Ureter (tissue), 1 donor: Measurements from ENCODE around the gene TNS3. TPM values are rescaled to one million over a fixed set of nuclear protein-coding genes. Genes with fewer than 3 reads are reported as not detected.

Source experiments
- DNase-seq: peaks from one replicate; pipeline ENCODE4 v3.0.0-alpha.2; 2020; ENCODE audit warnings: low spot score
- total RNA-seq: library from RNA; stranded (reverse); gene quantifications from one replicate; pipeline ENCODE4 v1.2.4, GENCODE V29; 2023
- donor health status: DM: yes; HTN: yes; CAD: no.

Gene TNS3
- total RNA-seq, 1 donor from 2014 or later, result 48.7 TPM

- DNase-seq, result no peak
Measured at GRCh38 chr7:47329320-47329926, 252.5 kb downstream of the TNS3 start.

DNA sequence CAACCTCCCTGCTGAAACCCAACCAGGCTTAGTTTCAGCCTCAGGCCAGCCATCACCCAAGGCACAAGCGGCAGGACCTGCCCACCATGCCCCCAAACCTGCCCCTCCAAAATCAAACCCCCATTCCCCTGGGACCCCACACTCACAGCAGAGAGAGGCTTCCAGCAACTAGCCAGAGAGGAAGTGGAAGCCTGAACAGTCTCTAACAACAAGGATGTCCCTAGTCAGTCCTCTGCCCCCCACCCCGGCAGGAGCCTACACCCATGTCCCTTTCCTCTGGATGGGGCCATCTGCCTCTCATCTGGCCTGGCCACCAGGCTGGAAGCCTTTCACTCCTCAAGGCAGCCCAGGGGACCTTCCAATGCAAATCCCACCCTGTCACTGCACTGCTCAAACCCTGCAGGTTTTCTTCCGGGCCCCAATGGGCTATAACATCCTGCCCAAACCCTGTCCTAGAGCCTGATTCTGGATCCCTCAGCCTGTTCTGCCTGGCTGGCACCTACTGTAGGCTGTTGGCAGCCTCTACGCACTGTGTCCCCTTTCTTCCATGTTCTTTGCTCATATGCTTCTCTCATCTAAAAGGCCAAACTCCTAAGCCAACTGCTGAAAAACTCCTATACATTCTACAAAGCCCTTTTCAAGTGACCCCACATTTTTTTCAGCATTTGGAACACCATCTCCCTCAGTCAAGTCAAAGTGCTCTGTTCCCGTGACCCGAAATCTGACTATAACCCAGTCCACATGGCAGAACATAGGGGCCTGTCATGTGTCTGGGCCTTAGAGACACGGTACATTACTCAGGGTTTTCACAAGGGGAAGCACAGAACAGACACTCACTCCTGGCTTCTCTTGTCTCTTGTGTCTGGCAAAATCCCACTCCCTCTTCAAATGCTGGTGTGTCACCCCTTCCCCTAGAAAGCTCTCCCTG, 253.3 kb downstream of the TNS3 start:
- no peak for DNase-seq

- peak; percentile 82 for DNase-seq
Measured at GRCh38 chr7:47327698-47328391, 254.1 kb downstream of the TNS3 start.

- DNase-seq, result no peak
Measured at GRCh38 chr7:47327346-47327697, 254.6 kb downstream of the TNS3 start.

GRCh38 chr7:47326808-47327207, 255.1 kb downstream of the TNS3 start:
- DNase-seq, result no peak

DNA sequence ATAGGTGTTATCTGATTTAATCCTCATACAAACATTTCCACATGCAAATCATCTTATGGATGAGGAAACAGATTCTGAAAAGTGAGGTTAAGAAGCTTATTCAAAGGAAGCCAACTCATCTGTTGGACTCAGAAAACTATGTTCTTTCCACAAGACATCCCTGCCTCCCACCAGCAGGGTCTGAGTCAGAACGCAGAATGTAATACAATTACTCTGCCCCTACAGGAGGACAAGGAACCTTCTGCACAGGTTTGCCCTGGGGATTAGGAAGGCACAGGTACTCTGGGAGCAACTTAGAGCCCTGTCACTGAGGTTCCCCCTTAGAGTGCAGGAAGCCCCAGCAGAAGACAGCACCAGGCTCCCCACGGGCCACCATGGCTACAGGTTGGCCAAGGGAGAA, 255.7 kb downstream of the TNS3 start:
- DNase-seq, result no peak

- no peak for DNase-seq
Measured at GRCh38 chr7:47325337-47325736, 256.6 kb downstream of the TNS3 start.

DNA sequence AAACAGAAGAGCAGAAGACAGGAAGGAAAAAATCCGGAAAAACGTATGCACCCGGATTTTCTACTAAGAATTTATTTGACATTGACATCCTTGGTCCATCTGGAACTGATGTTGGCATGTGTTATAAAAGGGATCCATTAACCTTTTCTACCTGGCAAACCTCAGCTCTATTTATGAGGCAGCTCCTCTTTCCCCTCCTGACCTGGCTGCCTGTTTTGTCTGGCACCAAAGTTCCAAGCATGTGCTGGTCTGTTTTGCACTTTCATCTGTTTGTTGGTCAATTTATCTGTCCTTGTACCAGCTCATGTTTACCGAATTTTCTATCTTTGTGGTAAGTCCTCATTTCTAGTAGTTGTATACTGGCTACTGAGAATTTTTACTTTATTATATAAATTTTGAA, 258.0 kb downstream of the TNS3 start:
- DNase-seq, result no peak

GRCh38 chr7:47322731-47323130, 259.2 kb downstream of the TNS3 start:
- no peak for DNase-seq

GRCh38 chr7:47320296-47320695, 261.6 kb downstream of the TNS3 start:
- DNase-seq, result no peak

DNA sequence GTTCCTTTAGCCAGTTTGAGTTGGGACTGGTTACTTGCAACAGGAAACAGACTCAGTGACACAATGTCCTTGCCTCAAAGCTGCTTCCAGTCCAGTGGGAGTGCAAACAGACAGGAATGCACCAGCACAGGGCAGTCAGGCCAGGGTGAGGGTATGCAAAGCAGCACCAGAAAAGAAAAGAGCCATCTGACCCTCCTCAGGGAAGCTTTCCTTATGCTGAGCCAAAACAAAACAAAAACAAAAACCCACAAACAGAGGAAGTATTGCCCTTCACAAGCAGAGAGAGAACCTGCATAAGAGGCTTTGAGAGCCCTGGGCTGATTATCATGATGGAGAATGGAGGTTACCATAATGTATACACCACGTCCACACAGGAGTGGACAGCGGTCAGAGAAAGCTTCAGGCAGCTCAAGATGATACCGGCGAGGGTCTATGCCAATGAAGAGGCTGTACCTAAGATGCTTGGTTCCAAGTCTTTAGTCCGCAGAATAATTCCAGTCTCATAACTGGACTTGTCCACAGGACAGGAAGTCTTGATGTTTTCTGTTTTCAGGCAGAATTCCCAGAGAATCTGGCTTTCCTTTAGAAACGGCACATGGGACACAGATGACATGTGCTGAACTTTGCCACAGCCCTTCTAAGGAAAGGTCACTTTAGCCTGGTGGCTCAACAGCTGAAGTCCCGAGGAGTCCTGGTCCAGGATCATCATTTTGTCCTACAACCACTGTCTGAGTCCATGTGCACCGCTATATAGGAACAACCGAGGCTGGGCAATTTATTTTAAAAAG, 263.3 kb downstream of the TNS3 start:
- DNase-seq, result no peak

DNA sequence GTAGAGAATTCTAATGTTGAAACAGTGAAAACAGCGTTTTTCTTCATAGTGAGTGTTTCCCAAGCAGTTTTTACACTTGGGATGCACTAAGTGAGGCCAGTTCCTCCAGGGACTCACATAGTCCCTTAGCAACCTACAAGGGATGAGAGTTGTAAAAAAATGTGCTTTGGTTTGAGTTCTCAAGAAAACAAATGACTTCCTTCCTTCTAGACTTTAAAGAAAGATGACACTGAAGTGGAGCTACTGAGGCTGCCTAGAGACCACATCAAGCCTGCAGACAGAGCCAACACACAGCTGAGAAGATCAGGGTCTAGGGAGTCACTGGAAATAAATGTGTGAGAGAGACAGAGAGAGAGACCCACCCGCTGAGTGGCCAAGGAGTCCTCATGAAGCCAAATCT, 264.4 kb downstream of the TNS3 start:
- DNase-seq, result no peak

DNA sequence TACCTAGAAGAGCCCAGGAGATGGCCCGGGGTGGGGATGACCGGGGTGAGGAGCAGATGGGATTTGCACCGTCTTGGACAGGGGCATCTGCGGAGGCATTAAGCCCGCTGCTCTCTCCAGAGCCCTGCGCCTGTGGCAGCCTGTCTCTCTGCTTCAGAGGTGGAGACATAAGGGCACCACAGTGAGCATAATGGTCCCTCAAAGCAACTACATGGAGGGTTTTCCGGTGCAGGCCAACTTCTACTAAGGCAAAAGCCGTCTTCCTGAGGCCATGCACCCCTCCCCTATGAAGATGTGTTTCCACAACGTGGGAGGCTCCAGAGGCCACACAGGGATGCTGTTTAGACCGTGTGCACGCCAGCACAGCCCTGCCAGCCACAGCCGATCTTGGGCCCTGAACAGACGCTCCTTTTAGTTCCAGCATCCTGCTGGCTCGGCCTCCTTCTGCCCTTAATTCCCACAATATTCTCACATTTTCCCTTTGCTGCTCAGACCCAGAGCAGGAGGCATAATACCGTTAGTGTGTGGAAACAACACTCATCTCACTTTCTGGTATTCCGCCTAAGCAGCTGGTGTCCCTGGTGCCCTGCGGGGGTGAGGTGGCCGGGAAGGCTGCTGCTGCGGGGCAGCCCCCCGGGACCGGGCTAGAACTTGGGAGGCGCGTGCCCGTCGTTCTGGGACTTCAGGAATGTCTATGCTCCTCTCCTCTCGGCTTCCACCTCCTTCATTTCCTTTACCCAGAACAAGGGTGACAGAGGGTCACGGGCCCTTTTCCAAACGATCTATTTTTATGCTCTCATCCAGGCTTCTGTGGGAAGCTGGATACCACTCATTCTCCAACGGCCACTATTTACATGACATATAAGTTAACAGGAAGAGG, 266.9 kb downstream of the TNS3 start:
- DNase-seq, result no peak

- no peak for DNase-seq
Measured at GRCh38 chr7:47314248-47314647, 267.7 kb downstream of the TNS3 start.

- no peak for DNase-seq
Measured at GRCh38 chr7:47313564-47313963, 268.3 kb downstream of the TNS3 start.

GRCh38 chr7:47311891-47312290, 270.0 kb downstream of the TNS3 start:
- no peak for DNase-seq

DNA sequence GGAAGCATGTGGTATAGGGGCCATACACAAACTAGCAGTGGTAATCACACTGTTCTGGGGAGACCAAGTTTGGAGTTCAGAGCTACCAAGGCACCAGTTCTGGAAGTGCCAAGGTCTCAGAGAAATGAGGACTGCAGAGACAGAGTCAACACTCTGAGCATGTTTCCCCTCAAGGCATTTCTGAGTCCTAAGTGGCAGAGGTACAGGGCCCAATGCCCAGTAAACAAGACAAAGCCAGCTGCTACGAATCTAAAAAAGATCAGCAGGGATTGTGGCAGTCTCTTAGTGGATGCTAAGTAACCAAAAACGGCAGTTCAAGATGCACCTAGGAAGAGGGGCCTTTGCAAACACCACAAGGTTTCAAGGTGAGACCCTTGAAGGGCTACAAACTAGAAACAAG, 271.9 kb downstream of the TNS3 start:
- DNase-seq, result no peak

GRCh38 chr7:47308808-47309207, 273.1 kb downstream of the TNS3 start:
- no peak for DNase-seq

DNA sequence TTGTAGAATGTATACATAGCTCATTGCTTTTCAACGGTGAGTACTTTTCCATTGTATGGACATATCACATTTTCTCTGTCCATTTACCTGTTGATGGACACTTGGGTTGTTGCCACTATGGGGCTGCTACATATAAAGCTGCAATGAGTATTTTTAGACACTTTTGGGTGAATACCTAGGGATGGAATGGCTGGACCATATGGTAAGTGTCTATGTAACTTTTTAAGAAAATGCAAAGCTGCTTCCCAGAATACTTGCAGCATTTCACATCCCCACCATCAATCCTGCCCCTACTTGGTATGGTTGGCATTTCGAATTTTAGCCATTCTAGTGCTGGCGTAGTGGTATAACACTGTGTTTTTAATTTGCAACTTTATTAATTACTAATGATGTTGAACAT, 274.6 kb downstream of the TNS3 start:
- DNase-seq, result no peak

DNA sequence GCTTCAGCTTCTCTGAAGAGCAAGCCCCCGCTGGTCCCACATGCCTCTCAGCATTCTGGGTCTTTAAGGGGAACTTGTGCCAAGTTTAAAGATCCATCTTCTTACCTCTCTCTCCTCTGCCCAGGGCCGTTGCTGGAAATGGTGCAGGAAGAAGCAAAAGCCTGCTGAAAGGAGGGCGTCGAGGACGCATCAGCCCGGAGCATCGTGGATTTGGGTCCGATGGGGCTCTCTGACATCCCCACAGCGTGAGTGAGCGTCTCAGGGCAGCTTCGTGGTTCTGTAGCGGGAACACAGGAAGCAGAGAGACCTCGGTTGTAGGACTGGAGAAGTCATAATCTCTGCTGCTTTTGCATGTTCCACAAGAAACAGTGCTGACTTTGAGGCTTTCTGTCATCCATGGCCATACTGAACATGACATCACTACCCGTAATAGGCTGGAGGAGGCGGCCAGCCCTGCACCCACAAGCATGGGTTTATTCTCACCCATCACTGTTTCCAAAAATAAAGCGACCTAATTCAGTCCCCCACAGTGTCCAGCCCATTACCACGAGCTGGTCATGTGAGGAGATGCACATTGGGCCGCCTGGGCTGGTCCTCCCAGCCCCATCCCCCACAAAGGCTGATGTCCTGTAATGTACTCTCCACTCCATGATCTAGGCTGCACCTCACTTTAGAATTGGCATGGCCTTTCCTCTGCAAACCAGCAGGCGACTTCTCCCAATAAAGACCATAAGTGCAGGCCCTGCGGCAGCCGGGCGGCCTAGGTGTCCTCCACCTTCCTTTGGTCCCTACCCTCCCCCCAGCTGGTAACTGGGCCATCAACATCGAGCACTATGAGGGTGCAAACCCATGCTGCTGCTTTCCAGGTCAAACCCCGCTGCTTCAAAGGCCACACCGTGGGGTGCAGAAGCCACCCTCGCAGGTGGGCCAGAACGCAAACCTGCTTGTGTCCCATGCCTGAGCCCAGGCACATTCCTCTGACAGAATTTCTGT, 276.9 kb downstream of the TNS3 start:
- DNase-seq, result no peak
